GM12878 (cell line): Measurements from ENCODE around the gene HOXC5. TPM values are rescaled to one million over a fixed set of nuclear protein-coding genes. Genes with fewer than 3 reads are reported as not detected.

ENCODE experiments used
- ATAC-seq: fragments of 200-7000 bp; cut with Tn5 transposase; 3 replicates; pipeline ENCODE4 v1.9.1; 2020; ENCODE audit warnings: mild to moderate bottlenecking, moderate library complexity
- BruUV-seq: library from RNA; stranded (reverse); fragments of 400-500 nt; replicated peaks from 2 replicates; lab custom pipeline; 2021; lab: Mats Ljungman, UMichigan
- CTCF ChIA-PET: fragments of 300-600 bp; sonication (Branson Sonifier 250); formaldehyde crosslinking; extraction: SDS; loops from one replicate; lab custom pipeline; 2021; ENCODE audit warnings: inconsistent platforms; lab: Yijun Ruan, JAX
- POLR2A ChIA-PET: fragments of 350-600 bp; formaldehyde crosslinking; extraction: SDS; loops from one replicate; lab custom pipeline; 2021; ENCODE audit warnings: inconsistent platforms; lab: Charles Lee
- RAD21 ChIA-PET: fragments of 300-600 bp; sonication (Branson Sonifier 250); formaldehyde crosslinking; loops from one replicate; lab custom pipeline; 2023; ENCODE audit warnings: antibody characterized with exemption; ENCODE audit not compliant: unreplicated experiment; lab: Charles Lee
- SMC1A ChIA-PET: fragments of 300-600 bp; sonication (Branson Sonifier 250); formaldehyde crosslinking; loops from one replicate; lab custom pipeline; 2023; ENCODE audit not compliant: unreplicated experiment, uncharacterized antibody; lab: Charles Lee
- DNase-seq: peaks from one replicate; pipeline ENCODE4 v3.0.0-alpha.2; 2011; ENCODE audit warnings: low read depth, low spot score
- FAIRE-seq: peaks from 3 replicates; lab custom pipeline; 2011; peaks lifted over from hg19 to GRCh38; lab: Jason Lieb, UNC
- H2AFZ ChIP-seq: 2 replicates; pipeline ENCODE4 v1.6.0; 2011; ENCODE audit warnings: low read depth, low read length, control low read depth; ENCODE audit not compliant: control insufficient read depth
- H3K27ac ChIP-seq: 2 replicates; pipeline ENCODE4 v1.5.1; 2011; ENCODE audit warnings: control low read depth; ENCODE audit not compliant: control insufficient read depth, insufficient read depth
- H3K27me3 ChIP-seq, 2 experiments: replicated peaks in 1 of 2; 2 replicates each; pipeline versions ENCODE4 v1.6.0 to v1.6.1; 2011; ENCODE audit warnings: low read length in 1 of 2; ENCODE audit not compliant: control insufficient read depth in 2 of 2, insufficient read depth in 2 of 2
- H3K36me3 ChIP-seq, 2 experiments: 2 replicates each; pipeline ENCODE4 v1.5.1; 2011; ENCODE audit warnings: low read length in 1 of 2; ENCODE audit not compliant: control insufficient read depth in 2 of 2, insufficient read depth in 2 of 2
- H3K4me1 ChIP-seq: 2 replicates; pipeline ENCODE4 v1.6.1; 2011; ENCODE audit warnings: mild to moderate bottlenecking, low read length, moderate library complexity, mixed read lengths; ENCODE audit not compliant: control insufficient read depth, insufficient read depth
- H3K4me2 ChIP-seq: 2 replicates; pipeline ENCODE4 v1.6.0; 2011; ENCODE audit warnings: control low read depth; ENCODE audit not compliant: control insufficient read depth, insufficient read depth
- H3K4me3 ChIP-seq: fragments of 200-600 bp; sonication (generic); 2 replicates; pipeline ENCODE4 v1.5.1; 2016
- H3K79me2 ChIP-seq: 2 replicates; pipeline ENCODE4 v1.6.0; 2011; ENCODE audit warnings: low read length; ENCODE audit not compliant: control insufficient read depth, insufficient read depth
- H3K9ac ChIP-seq: 2 replicates; pipeline ENCODE4 v1.8.0; 2011; ENCODE audit warnings: low read length, control low read depth, mixed read lengths; ENCODE audit not compliant: control insufficient read depth, insufficient read depth
- H3K9me3 ChIP-seq: replicated peaks from 3 replicates; pipeline ENCODE4 v1.5.1; 2011; ENCODE audit warnings: mild to moderate bottlenecking, low read length; ENCODE audit not compliant: control insufficient read depth, insufficient read depth
- H4K20me1 ChIP-seq: 2 replicates; pipeline ENCODE4 v1.6.0; 2011; ENCODE audit not compliant: control insufficient read depth, insufficient read depth
- BACH1 ChIP-seq: fragments of 450-650 bp; IDR thresholded peaks from 2 replicates; pipeline ENCODE4 v1.6.1; 2017; ENCODE audit warnings: mild to moderate bottlenecking, borderline replicate concordance
- EED ChIP-seq: sonication (generic); IDR thresholded peaks from 2 replicates; pipeline ENCODE4 v1.6.1; 2016; ENCODE audit warnings: antibody characterized with exemption, low read depth
- MLLT1 ChIP-seq: fragments of 450-650 bp; IDR thresholded peaks from 2 replicates; pipeline ENCODE4 v1.6.1; 2016; ENCODE audit warnings: mild to moderate bottlenecking
- MTA3 ChIP-seq: IDR thresholded peaks from 2 replicates; pipeline ENCODE4 v1.6.1; 2012; ENCODE audit warnings: low read length, inconsistent platforms, borderline replicate concordance
- SMARCA5 ChIP-seq: fragments of 450-650 bp; IDR thresholded peaks from 2 replicates; pipeline ENCODE4 v1.6.1; 2017; ENCODE audit warnings: mild to moderate bottlenecking
- TCF12 ChIP-seq: IDR thresholded peaks from 2 replicates; pipeline ENCODE4 v1.6.1; 2011; ENCODE audit warnings: low read depth, mild to moderate bottlenecking, low read length
- TCF3 ChIP-seq: IDR thresholded peaks from 2 replicates; pipeline ENCODE4 v1.6.1; 2012; ENCODE audit warnings: low read depth, mild to moderate bottlenecking, low read length, borderline replicate concordance; ENCODE audit not compliant: insufficient read depth
- USF1 ChIP-seq: IDR thresholded peaks from 2 replicates; pipeline ENCODE4 v1.6.1; 2011; ENCODE audit warnings: borderline replicate concordance, low read depth, mild to moderate bottlenecking, moderate library complexity, mixed read lengths, low read length; ENCODE audit not compliant: insufficient read depth; ENCODE audit errors: extremely low read length
- WGBS: methylation state at CpG from one replicate; pipeline ENCODE4 v1.1.6; 2016; ENCODE audit warnings: low lambda C conversion rate; ENCODE audit not compliant: insufficient replicate concordance, insufficient coverage; ENCODE audit errors: missing lambda C conversion rate; 5-methylcytosine and 5-hydroxymethylcytosine counted together
- in situ Hi-C: fragments of 300-500 bp; cut with MboI; formaldehyde crosslinking; loops from 9 replicates; pipeline ENCODE4 v1.14.3; 2018; ENCODE audit warnings: mixed read lengths
- intact Hi-C: fragments of 100-400 bp; cut with micrococcal nuclease; formaldehyde crosslinking; loops from one replicate; pipeline ENCODE4 v1.14.2; 2022; ENCODE audit not compliant: unreplicated experiment
- polyA plus RNA-seq, 11 experiments: library from polyadenylated mRNA; depleted of rRNA in 4 of 11; unstranded in 6 of 11; stranded (reverse) in 5 of 11; fragments of >200 nt; fragmentation: Nextera tagmentation in 4 of 11; fragmentation: Illumina TruSeq in 1 of 11; extraction: Ambion mirVana in 4 of 11; extraction: Trizol in 1 of 11; gene quantifications; 1 replicate in 1 of 11; 2 replicates in 10 of 11; pipeline versions ENCODE4 v1.2.1 to v1.2.3, GENCODE V29; 2011 to 2016; ENCODE audit warnings: inconsistent platforms in 2 of 11, missing spikeins in 2 of 11, low read depth in 1 of 11
- total RNA-seq, 4 experiments: library from RNA; depleted of rRNA in 3 of 4; stranded (reverse); fragments of >200 nt in 3 of 4; fragmentation: Illumina TruSeq in 1 of 4; extraction: Trizol in 1 of 4; gene quantifications; 2 replicates each; pipeline versions ENCODE4 v1.2.1 to v1.2.3, GENCODE V29; 2013 to 2021
- TF ChIP-seq, protein P1 (sequence below): IDR thresholded peaks from 2 replicates; pipeline ENCODE4 v1.6.1; 2011; ENCODE audit warnings: low read depth, mild to moderate bottlenecking, low read length, moderate library complexity, borderline replicate concordance; ENCODE audit errors: extremely low read depth
- TF ChIP-seq, protein P2 (sequence below): fragments of 450-650 bp; IDR thresholded peaks from 2 replicates; pipeline ENCODE4 v1.6.1; 2017; ENCODE audit warnings: mild to moderate bottlenecking, moderate library complexity

Gene HOXC5
- total and polyA plus RNA-seq, 10 of the 15 experiments (the other 5 are each of a cell fraction or from before 2014, with no cell fraction given) = 0.11 TPM; not detected in 9

- TF ChIP-seq MLLT1 = 0 out of 2 replicates have a peak, but pooled peaks have one; percentile 51
- TF ChIP-seq SMARCA5 = peak; percentile 50
These were observed 20.3 kb downstream of the HOXC5 start (continued) for GRCh38 chr12:54053003-54053750.

DNA sequence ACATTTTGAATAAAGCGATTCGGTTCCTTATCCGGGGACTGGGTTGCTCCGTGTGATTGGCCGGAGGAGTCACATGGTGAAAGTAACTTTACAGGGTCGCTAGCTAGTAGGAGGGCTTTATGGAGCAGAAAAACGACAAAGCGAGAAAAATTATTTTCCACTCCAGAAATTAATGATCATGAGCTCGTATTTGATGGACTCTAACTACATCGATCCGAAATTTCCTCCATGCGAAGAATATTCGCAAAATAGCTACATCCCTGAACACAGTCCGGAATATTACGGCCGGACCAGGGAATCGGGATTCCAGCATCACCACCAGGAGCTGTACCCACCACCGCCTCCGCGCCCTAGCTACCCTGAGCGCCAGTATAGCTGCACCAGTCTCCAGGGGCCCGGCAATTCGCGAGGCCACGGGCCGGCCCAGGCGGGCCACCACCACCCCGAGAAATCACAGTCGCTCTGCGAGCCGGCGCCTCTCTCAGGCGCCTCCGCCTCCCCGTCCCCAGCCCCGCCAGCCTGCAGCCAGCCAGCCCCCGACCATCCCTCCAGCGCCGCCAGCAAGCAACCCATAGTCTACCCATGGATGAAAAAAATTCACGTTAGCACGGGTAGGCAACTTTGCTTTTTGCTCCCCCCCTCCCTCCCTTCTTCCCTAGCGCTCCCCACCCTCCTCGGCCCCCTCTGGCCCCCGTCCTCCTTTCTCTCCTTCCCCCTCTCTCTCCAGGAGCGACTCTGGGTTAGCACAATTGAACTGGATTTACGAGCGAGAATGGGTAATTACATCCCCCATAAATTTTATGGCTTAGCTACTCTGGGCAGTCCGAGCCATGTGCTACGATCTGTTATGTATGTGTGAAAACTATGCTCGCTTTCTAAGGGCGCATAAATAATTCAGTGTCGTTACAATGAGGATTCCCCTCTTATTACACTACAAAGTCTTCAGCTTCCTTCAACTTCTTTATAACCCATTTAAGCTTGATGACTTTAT, 21.2 kb downstream of the HOXC5 start, which contains the start of gene HOXC4:
Gene HOXC4 (plus strand): TSS at position 85 of the 991 bp plus-strand sequence. CDS start 88 bp downstream, at position 173.
- Histone ChIP-seq H3K4me3 (peak within 1 kb of the TSS; percentile 84), H2AFZ (peak within 1 kb of the TSS; percentile 73), H3K36me3 (no peaks in the 10 kb centered on the region), H3K79me2 (peaks cover 14% of the 10 kb centered on the region), H3K4me2 (peak within 1 kb of the TSS; percentile 90), H3K9me3 (no peaks in the 10 kb centered on the region), H3K4me1 (peaks cover 22% of the 10 kb centered on the region), H3K27ac (peak within 1 kb of the TSS; percentile 89), H4K20me1 (no peaks in the 10 kb centered on the region), H3K27me3 (no peaks in the 10 kb centered on the region), H3K9ac (peak within 1 kb of the TSS; percentile 93)
- FAIRE-seq (peak; percentile 92), ATAC-seq (peak; percentile 86), DNase-seq (no peak)
- TSS peak; percentile 90 for BruUV-seq
- ChIA-PET CTCF (interaction anchor here (0.6 to 6.7 kb wide), 23 partner anchors 9 to 430 kb away, joined by 3 to 86 read pairs (median 6); partner anchors contain the start of genes HOXC5, HOXC6, HOXC8 and SMUG1), SMC1A (interaction anchor here (0.7 to 4.6 kb wide), 20 partner anchors 9 to 379 kb away, joined by 3 to 37 read pairs (median 4); partner anchors contain the start of genes HOXC5, HOXC6 and SMUG1), POLR2A (interaction anchor here (0.6 to 3.7 kb wide), 22 partner anchors 10 to 495 kb away, joined by 3 to 24 read pairs (median 6); partner anchors contain the start of genes CBX5, COPZ1, HNRNPA1 and SMUG1), RAD21 (interaction anchor here (0.7 to 6.0 kb wide), 19 partner anchors 9 to 297 kb away, joined by 3 to 56 read pairs (median 4); partner anchors contain the start of genes HOXC5, HOXC8 and SMUG1)
- in situ Hi-C loops = no loop called here
- intact Hi-C loops = loop anchor here (1.0 kb wide), 1 partner anchor 36 kb away; no protein-coding TSS in a partner anchor
- WGBS = 1% methylated on average over 48 of the region's 52 CpGs
- TF ChIP-seq, protein P1, sequence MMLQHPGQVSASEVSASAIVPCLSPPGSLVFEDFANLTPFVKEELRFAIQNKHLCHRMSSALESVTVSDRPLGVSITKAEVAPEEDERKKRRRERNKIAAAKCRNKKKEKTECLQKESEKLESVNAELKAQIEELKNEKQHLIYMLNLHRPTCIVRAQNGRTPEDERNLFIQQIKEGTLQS = peak; percentile 47; the same call in 1 of the 2 replicates
- TF ChIP-seq EED (no peak), MTA3 (peak; percentile 45; the same call in 1 of the 2 replicates), USF1 (peak; percentile 78), TCF3 (no peak), TCF12 (no peak), BACH1 (0 out of 2 replicates have a peak, but pooled peaks have one; percentile 36)
- TF ChIP-seq, protein P2, sequence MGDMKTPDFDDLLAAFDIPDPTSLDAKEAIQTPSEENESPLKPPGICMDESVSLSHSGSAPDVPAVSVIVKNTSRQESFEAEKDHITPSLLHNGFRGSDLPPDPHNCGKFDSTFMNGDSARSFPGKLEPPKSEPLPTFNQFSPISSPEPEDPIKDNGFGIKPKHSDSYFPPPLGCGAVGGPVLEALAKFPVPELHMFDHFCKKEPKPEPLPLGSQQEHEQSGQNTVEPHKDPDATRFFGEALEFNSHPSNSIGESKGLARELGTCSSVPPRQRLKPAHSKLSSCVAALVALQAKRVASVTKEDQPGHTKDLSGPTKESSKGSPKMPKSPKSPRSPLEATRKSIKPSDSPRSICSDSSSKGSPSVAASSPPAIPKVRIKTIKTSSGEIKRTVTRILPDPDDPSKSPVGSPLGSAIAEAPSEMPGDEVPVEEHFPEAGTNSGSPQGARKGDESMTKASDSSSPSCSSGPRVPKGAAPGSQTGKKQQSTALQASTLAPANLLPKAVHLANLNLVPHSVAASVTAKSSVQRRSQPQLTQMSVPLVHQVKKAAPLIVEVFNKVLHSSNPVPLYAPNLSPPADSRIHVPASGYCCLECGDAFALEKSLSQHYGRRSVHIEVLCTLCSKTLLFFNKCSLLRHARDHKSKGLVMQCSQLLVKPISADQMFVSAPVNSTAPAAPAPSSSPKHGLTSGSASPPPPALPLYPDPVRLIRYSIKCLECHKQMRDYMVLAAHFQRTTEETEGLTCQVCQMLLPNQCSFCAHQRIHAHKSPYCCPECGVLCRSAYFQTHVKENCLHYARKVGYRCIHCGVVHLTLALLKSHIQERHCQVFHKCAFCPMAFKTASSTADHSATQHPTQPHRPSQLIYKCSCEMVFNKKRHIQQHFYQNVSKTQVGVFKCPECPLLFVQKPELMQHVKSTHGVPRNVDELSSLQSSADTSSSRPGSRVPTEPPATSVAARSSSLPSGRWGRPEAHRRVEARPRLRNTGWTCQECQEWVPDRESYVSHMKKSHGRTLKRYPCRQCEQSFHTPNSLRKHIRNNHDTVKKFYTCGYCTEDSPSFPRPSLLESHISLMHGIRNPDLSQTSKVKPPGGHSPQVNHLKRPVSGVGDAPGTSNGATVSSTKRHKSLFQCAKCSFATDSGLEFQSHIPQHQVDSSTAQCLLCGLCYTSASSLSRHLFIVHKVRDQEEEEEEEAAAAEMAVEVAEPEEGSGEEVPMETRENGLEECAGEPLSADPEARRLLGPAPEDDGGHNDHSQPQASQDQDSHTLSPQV = no peak
